HG03280 (cell line): ENCODE data around the gene PLXNA4.
"Not testable (repeated sequence)": the region's sequence is repeated elsewhere in the genome, so short reads cannot be mapped to it uniquely, and the experiment has no call there.

Experiments used
- ATAC-seq: cut with Tn5 transposase; IDR thresholded peaks from one replicate; pipeline ENCODE4 v1.9.1; 2021; ENCODE audit warnings: mild to moderate bottlenecking, moderate library complexity; ENCODE audit not compliant: unreplicated experiment

Gene PLXNA4

DNA sequence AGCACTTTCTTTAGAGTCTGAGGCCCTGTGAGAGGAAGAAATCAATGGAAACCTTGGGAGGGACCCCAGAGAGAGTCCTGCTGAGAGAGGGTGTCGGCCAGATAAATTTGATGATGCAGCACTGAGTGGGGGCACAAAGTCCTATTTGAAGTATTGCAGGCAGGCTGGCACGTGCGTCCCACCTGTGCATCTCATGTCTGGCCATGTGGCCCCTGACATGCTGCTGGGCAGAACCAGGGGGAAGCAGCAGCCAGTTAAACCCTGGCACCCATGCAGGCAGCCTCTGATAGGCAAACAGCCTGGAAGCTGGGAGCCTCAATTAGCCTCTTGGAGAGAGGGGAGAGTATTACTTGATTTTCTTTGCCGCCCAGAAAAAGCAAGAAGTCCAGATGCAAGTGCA, 180.9 kb downstream of the PLXNA4 start:
- ATAC-seq = no peak

DNA sequence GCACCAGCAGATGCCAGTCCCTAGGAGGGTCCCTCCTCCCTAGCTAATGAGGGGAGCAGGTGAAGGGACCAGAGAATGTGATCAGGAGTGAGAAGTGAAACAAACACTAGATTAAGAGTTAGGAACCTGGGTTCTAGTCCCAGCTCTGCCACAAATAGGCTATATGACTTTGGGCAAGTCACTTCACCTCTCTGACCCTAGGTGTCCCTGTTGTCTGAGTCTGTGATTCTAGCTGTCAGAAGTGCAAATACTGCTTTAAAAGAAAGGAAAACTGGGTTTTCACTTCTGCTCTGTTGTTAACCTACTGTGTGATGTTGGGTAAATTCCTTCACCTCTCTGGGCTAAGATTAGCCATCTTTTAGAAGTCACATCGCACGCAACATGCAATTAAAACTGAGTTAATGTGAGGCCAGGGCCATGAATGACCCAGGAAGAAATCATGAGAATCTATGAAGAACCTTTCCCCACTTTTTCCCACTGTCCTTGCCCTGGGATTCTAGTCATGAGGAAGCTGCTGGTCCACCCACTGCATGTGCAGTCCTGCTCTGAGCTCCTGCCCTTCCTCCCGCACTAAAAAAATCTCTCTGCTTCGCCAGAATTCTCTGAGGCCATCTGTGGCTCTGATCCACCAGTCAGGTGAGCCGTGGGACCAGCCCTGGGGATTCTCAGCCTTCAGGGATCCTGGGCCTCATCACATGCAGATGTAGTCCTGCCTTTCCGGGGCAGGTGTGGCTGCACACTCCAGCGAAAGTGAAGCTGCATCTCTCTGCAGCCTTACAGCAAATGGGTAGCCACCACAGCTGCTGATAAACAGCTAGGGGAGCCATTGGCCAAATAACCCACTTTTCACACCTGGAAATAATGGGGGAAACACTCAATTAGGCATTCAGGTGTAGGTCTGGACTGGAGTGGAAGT, 181.7 kb downstream of the PLXNA4 start:
- no peak for ATAC-seq

DNA sequence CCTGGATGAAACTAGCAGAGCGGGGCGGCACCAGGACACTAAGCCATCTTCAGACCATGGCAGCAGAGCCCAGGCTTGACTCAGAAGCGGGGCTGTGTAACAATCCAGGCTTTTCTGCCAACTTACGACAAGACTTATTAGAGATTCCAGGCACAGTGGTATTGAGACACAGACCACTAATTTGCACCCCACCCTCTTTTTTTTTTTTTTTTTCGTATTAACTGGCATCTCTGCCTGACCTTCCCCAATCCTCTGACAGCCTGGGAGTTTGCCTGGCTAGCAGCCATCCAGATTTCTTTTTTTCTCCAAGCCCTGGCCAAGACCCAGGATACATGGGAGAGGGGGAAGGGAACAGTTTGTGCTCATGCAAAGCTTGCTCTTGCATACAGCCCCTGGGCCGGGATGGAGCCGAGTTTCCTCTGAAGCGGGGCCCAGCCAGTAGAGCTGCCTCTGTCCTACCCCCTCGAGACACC, 182.4 kb downstream of the PLXNA4 start:
- ATAC-seq = no peak

DNA sequence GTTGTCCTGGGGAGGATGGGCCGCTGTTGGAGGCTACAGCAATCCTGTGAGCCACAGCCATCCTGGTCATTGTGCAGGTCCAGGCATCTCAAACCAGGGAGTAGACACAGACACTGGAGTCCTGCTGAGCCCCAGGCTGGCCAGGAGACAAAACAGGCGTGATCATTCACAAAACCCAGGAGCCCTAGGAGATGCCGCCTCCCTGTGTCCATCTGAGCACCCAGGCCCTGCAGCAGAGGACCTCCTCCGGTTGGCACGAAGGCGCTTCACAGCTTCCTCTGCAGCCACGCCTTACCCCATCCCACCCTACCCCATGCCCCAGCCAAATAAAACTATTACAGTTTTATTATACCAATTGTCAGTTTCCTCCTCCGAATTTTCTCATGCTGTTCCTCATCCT, 183.6 kb downstream of the PLXNA4 start:
- ATAC-seq = no peak

DNA sequence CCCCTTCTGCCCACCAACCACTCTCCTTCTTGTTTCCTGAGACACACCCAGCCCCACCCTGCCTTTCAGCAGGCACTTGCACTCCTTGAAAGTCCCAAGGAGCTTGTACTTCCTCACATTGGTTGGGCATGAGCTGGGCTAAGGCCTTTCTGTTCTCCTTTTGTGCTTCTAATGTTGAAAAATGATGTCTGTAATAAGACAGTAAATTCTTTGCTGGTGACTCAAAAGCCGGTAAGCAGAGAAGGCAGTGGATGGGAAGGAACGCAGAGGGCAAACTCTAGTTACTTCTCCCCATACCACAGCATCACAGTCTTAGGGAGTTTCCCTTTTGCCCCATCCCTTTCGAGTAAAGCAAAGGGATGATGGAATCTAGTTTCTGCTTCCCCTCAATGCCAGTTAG, 185.6 kb downstream of the PLXNA4 start:
- no peak for ATAC-seq

DNA sequence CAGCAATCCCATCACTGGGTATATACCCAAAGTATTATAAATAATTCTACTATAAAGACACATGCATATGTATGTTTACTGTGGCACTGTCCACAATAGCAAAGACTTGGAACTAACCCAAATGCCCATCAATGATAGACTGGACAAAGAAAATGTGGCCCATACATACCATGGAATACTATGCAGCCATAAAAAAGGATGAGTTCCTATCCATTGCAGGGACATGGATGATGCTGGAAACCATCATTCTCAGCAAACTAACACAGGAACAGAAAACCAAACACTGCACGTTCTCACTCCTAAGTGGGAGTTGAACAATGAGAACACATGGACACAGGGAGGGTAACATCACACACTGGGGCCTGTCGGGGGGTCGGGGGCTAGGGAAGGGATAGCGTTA, 186.2 kb downstream of the PLXNA4 start:
- ATAC-seq = not testable (repeated sequence)

DNA sequence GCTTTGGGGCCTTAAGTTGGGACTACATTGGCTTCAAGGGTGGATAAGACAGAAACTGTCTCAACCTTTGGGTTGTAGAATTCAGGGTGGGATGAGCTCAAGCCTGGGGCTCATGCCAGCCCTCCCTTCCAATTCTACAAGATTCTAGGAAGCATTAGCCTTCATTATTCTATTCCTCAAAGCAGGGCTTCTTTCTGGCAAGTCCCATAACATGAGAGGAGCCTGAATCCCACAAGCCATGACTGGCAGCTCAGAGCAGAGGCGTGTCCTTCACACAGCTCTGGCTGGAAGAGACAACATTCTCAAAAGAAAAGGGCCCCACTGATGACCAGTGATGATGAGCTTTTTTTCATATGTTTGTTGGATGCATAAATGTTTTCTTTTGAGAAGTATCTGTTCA, 187.6 kb downstream of the PLXNA4 start:
- no peak for ATAC-seq

DNA sequence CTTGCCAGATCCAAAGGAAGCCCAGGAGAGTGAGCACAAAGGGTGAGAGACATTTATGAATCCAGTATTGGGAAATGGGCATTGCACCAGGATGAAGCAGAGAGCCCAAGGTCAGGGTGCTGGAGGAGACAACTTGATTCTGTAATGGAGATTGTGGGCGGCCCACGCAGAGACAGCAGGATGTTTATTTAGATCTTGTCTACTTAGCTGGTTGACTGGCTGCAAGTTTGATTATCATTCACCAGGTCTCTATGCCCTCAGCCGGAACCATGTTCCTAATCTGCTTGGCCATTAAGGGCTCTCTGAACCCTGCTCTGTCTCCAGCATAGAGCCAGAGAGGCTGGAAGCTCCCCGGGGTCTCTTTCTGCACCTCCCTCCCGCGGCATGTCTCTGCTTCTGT, 188.7 kb downstream of the PLXNA4 start:
- ATAC-seq = no peak

DNA sequence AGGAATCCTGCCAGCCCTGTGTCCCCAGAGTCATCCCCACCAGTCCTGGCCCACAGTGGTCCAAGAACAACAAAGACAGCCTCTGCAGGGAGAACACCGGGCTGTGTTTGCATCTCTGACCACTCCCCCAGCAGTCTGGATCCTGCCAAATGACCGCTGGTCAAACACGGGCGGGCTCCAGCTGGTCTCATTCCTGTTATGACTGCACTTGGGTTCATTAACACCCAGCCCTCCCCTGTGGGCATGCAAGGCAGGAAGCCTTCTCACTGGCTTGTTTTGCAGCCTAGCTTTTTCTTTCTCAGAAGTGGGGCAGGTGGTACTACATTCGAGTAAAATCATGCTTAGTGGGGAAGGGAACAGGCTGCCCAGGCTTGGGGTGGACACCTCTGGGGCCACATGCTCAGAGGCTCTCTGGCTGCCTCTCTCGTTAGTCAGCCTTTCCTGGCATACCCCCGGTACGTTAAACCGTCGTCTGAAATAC, 190.0 kb downstream of the PLXNA4 start:
- ATAC-seq = no peak

DNA sequence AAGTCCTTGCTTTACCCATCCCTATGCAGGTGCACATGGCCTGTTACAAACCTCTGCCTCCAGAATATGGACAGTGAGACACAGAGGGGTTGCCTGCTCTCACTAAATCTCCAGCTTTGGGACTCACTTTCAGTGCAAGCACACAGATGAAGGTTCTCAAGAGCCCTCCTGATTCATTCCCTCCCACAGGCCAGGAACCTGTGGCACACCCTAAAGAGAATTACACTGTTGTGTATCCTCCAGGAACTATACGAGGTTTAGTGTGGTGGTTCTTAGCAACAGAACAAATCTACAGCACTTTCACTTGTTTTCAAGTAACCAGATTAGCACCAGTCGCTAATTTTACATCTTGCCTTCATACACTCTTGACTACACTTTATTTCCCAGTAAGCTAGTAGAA, 192.3 kb downstream of the PLXNA4 start:
- ATAC-seq = no peak

DNA sequence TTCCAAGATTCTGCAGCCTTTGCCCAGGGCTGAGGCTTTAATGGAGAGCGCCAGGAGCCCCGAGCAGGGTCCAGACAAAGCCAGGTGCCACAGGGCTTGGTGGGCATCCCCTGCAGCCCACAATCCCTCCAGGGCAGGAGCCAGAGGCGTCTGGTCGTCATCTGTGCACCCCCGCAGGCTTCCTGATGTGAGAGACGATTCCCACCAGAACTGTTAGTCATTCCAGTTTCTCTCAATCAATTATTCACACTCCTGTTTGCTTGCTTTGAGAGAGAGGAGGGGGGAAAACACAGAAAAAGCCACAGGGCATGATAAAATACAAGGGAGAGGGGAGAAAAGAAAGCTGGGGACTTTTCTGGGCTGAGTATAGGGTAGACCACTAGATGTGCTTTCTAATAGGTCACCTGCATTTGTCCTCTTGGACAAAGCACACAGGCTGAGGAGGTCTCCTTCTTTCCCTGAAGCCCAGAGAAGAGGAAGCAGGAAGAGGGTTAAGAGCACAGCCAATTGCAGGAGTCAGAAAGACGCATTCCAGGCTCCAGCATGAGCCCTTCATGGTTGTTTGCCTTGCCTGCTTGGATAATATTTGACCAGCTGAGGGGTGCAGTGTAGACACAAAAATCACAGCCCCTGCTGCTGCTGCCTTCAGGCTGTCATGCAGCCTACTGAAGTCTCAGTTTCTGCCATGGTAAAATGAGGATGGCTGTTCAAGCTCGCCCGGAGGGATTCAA, 194.4 kb downstream of the PLXNA4 start:
- no peak for ATAC-seq

DNA sequence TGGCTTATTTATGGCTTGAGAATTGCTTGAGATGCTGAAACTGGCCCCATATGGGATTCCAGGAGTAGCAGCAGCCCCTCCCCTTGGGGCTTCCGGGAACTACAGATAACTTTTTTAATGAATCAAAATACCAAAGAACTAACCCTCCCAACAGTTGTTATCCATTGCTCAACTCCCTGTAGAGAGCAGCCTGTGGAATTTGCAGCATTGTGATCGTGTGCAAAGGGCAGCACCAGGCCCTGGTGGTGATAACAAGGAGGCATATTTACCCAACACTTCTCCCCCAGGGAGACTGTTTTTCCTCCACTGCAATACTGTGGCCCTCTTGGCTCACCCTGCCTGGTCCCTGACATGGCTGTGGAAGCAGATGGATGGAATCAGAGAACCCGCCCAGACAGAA, 196.2 kb downstream of the PLXNA4 start:
- ATAC-seq = no peak

DNA sequence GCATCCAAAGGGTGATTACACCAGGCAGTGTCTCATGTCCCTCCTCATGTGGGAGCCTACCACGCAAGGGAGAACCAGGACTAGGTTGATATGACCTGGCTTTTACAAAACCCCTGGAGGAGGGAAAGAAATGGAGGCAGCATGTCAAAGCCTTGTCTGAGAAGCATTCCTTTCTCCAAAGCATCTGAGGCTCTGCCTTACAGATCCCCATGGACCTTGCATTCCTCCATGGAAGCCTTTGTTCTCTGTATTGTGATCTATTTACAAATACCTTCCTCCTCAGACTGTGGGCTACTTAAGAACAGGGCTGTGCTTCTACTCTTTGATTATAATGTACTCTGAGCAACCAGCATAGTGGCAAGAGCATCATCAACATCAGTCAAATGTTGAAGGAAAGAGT, 197.0 kb downstream of the PLXNA4 start:
- ATAC-seq = no peak

DNA sequence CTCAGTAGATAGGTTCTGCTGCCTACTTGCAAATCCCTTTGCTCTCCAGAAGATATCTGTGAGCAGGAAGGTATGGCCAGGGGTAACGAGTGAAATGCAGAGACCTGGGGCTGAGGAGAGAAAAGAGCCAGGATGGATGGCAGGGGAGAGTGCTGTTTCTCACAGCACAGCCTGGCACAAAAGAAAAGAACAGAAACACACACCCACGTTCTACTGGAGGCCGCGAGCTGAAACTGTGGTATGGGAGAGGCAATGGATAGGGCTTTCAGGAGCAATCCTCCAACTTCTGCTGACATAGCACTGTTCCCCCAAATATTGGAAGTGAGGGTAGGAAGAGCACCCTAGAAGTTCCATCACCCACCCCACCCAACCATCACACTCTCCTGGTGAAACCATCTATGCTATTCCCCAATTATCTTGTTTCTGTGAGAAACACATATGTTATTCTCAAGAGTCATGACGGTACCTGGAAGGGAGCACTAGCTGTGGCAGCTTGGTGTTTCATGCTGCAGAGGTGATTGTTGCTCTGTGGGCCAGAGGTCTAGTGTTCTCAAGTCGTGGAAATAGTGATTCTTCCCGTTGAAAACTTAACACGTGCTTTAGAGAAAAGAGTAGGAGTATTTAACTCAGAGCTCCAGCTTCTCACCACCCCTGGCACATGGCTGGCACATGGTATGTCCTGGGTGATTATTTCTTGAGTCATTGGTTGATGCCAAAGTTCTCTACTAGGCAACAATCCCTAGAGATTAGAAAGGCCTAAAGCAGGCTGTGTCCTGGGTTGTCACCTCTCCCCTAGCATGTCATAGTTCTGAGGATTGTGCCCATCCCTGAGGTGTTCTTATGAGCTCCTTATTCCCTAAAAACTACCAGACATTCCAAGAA, 198.3 kb downstream of the PLXNA4 start:
- no peak for ATAC-seq

DNA sequence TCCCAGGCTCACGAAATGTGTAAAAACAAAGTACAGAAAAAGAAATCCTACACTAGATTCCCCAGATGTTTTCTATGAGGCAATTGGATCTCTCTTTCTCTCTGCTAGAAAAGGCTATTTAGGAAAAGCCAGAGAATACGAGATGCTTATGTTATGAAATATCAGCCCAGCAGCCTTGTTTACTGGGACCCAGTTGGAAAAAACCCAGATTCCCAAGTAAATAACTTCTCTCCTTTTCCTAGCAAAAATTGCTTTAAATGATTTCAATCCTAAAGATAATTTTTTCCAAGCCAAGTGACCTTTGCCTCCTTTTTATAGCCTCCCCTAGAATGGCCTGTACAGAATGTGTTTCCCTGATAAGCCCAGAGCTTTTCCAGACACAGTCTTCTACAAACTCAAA, 199.3 kb downstream of the PLXNA4 start:
- no peak for ATAC-seq

DNA sequence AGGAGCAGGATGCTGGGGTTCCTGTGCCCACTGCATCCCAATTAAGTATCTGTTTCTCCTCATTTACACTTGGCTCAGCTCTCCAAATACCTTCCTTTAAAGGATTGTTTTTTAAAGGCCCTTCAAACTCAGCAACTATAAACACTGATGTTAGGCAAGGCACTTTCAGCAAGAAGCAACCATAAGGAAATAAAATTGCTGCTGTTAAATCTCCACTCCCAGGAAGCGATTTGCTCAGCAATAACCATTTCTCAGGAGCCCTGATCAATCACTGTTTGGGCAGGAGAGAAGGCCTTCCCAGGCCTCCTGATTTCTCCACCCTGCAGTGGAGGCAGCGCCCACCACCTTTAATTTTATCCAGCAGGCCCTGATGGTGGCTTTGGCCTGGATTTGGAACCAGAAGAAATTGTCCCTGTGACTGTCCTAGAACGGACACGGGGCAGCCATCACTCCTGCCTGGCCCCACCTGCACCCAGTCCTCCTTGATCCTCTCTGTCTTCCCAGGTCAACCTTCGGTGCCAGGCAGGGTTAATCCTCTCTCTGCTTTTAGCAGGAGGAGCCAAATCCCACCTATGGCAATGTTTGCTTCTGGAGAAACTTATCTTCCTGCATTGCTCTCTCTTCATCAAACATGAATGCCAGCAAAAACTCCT, 199.8 kb downstream of the PLXNA4 start:
- no peak for ATAC-seq

DNA sequence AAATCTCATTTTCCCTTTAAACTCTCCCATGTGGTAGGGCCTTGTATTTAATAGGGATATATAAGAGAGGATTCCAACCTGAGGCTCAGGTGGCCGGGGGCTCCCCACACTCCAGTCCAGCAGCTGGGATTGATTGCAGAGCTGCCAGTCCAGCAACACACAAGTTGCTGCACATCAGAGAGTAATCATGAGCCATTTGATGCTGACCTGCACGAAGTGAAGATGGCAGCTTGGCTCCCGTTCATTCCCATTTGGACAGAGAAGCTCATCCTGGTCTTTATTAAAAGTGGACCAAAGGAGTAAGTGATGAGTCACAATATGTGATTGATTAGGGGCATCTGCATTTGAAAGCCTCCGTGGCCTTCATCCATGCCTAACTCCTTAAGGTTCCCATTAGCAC, 202.4 kb downstream of the PLXNA4 start:
- no peak for ATAC-seq

DNA sequence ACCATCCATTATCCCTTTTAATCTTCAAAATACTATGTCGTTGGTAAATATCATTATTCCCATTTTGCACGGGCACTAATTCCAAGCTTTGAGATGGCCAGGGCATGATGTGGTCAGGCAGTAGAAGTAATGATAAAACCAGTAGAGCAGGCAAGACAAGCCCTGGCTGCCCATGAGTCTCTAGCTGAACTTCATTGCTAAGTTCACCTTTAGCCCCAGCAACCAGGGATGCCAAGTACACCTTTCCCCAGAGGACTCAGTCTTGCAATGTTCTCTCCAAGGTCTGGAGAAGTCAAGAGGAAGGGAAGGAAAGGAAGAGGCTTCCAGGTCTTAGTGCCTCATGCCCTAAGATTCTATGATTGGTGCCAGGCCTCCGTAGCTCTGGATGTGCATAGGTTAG, 203.2 kb downstream of the PLXNA4 start:
- no peak for ATAC-seq

DNA sequence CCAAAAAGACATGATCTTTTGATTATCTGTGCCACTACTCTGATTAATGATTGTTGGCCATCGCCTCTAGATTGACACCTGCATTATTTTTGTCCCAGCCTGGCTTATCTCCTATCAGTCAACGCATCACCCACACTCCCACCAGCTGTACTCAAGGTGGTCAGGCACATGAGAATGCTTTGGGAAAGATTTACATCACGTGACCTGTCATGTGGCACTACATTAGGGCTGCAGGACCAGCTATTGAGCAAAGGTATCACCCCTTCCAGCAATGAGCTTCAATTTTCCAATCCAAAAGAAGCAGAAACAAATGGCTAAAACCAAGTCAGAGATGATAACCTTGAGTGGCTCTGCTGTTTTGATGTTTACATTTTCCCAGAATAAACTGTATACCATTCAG, 204.3 kb downstream of the PLXNA4 start:
- ATAC-seq = no peak

DNA sequence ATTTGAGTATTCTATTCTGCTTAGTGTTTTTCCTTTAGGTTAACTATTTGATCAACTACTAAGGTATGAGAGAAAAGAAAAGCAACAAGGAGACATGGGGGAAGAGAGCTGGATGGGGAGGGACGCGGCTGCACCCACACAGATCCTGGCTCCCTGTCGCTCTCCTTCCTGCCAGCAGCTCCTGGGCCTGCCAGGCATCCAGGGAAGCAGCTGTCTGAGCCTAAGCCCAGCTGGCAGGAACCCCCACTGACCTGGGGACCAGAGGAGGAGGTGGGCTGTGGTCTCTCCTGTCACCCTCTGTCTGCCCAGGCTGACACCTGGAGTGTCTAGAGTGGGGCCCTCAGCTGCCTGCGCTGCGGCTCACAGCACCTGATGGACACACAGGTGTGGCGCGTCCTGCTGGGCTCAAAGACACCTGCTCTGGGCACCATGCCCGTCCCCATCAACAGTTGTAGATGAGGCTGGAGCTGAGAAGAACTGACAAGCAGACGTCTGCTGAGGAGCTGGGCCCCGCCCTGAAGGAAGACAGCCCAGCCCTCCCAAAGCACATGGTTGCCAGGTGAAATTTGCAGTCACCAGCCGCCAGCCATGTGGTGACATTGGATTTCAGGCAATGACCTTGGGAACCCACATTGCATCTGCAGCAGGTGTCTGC, 207.9 kb downstream of the PLXNA4 start:
- no peak for ATAC-seq
